Activated CD8-positive, alpha-beta memory T cell treated with anti-CD3 and anti-CD28 coated beads for 4 hours (primary cell): ENCODE data around the gene RTN4RL1.

ENCODE experiments used
- DNase-seq, 2 donors: peaks; one replicate each; pipeline ENCODE4 v3.0.0-alpha.2; 2020; ENCODE audit warnings: low read depth in 2 of 2

RTN4RL1 gene

GRCh38 chr17:1948517-1948825 lies 76.7 kb downstream of the RTN4RL1 start:
- no peak for DNase-seq

GRCh38 chr17:1947743-1948516 lies 77.2 kb downstream of the RTN4RL1 start:
- no peak for DNase-seq

GRCh38 chr17:1947229-1947742 lies 77.8 kb downstream of the RTN4RL1 start:
- DNase-seq = no peak

GRCh38 chr17:1946021-1946932 lies 78.9 kb downstream of the RTN4RL1 start:
- no peak for DNase-seq

GRCh38 chr17:1945621-1946020 lies 79.5 kb downstream of the RTN4RL1 start:
- DNase-seq = no peak

GRCh38 chr17:1943436-1943831 lies 81.7 kb downstream of the RTN4RL1 start:
- no peak for DNase-seq

GRCh38 chr17:1942666-1943435 lies 82.3 kb downstream of the RTN4RL1 start:
- DNase-seq = no peak

- DNase-seq = no peak
Observed at GRCh38 chr17:1942066-1942365, 83.1 kb downstream of the RTN4RL1 start.

- no peak for DNase-seq
Observed at GRCh38 chr17:1941272-1942065, 83.7 kb downstream of the RTN4RL1 start.

- DNase-seq = no peak
Observed at GRCh38 chr17:1940810-1941185, 84.3 kb downstream of the RTN4RL1 start.

GRCh38 chr17:1939981-1940809 lies 84.9 kb downstream of the RTN4RL1 start:
- no peak for DNase-seq

GRCh38 chr17:1937461-1937860 lies 87.7 kb downstream of the RTN4RL1 start:
- no peak for DNase-seq

GRCh38 chr17:1936766-1937165 lies 88.4 kb downstream of the RTN4RL1 start:
- no peak for DNase-seq

GRCh38 chr17:1934901-1935300 lies 90.2 kb downstream of the RTN4RL1 start:
- DNase-seq = no peak

- no peak for DNase-seq
Observed at GRCh38 chr17:1933875-1934715, 91.0 kb downstream of the RTN4RL1 start.

- no peak for DNase-seq
Observed at GRCh38 chr17:1931844-1932579, 93.1 kb downstream of the RTN4RL1 start.

GRCh38 chr17:1930337-1930645 lies 94.8 kb downstream of the RTN4RL1 start:
- DNase-seq = no peak

- DNase-seq = no peak
Observed at GRCh38 chr17:1928976-1929375, 96.2 kb downstream of the RTN4RL1 start.

- no peak for DNase-seq
Observed at GRCh38 chr17:1920948-1921351, 104.2 kb downstream of the RTN4RL1 start.
